IPS-NIHi11 (cell line): ENCODE data around the gene ACTN4.
A peak's percentile ranks its signal among the peaks of the same experiment; 100 is the strongest.
"Not testable (repeated sequence)": the region's sequence is repeated elsewhere in the genome, so short reads cannot be mapped to it uniquely, and the experiment has no call there.

Source experiments
- DNase-seq: peaks from one replicate; pipeline ENCODE4 v3.0.0; 2012; ENCODE audit warnings: mixed read lengths, low spot score

Gene ACTN4

GRCh38 chr19:38647368-38647965 is at the start of gene ACTN4:
Gene ACTN4, plus strand, starts transcription at chr19:38647649. Its CDS starts 97 bp downstream, at chr19:38647746.
- peak; percentile 97 for DNase-seq

GRCh38 chr19:38599722-38600121 is 47.7 kb upstream of the ACTN4 start:
- no peak for DNase-seq

GRCh38 chr19:38602856-38603255 is 44.6 kb upstream of the ACTN4 start:
- DNase-seq = not testable (repeated sequence)

GRCh38 chr19:38606131-38606530 is 41.3 kb upstream of the ACTN4 start:
- no peak for DNase-seq

GRCh38 chr19:38614289-38614688 is 33.2 kb upstream of the ACTN4 start:
- no peak for DNase-seq

- no peak for DNase-seq
These were observed 32.4 kb upstream of the ACTN4 start for GRCh38 chr19:38615007-38615581.

GRCh38 chr19:38616265-38616664 is 31.2 kb upstream of the ACTN4 start:
- no peak for DNase-seq

GRCh38 chr19:38617283-38617763 is 30.1 kb upstream of the ACTN4 start:
- DNase-seq = no peak

GRCh38 chr19:38617764-38618589 is 29.5 kb upstream of the ACTN4 start, which contains the start of gene MAP4K1:
Gene MAP4K1, minus strand, starts transcription at chr19:38617953. Its CDS starts 58 bp downstream, at chr19:38617895.
- DNase-seq = no peak

GRCh38 chr19:38618590-38619360 is 28.7 kb upstream of the ACTN4 start, which contains the start of gene EIF3K:
Gene EIF3K, plus strand, starts transcription at chr19:38619188. Its CDS starts 81 bp downstream, at chr19:38619269.
- DNase-seq = peak; percentile 99

GRCh38 chr19:38619361-38620174 is 27.9 kb upstream of the ACTN4 start:
- no peak for DNase-seq

- no peak for DNase-seq
These were observed 22.6 kb upstream of the ACTN4 start for GRCh38 chr19:38624822-38625221.

- DNase-seq = no peak
These were observed 21.0 kb upstream of the ACTN4 start for GRCh38 chr19:38626401-38626800.

GRCh38 chr19:38629568-38629967 is 17.9 kb upstream of the ACTN4 start:
- DNase-seq = no peak

GRCh38 chr19:38631301-38631700 is 16.1 kb upstream of the ACTN4 start:
- DNase-seq = not testable (repeated sequence)

GRCh38 chr19:38631811-38632475 is 15.5 kb upstream of the ACTN4 start:
- not testable (repeated sequence) for DNase-seq

GRCh38 chr19:38632476-38633213 is 14.8 kb upstream of the ACTN4 start:
- no peak for DNase-seq

- DNase-seq = peak; percentile 84
These were observed 12.5 kb upstream of the ACTN4 start for GRCh38 chr19:38634757-38635482.
